HepG2 (cell line): ENCODE results near the gene SERTAD2. TPM values are rescaled to one million over a fixed set of nuclear protein-coding genes. Genes with fewer than 3 reads are reported as not detected.

Experiments
- GLI4 ChIP-seq: sonication (generic); formaldehyde crosslinking; IDR thresholded peaks from 2 replicates; pipeline ENCODE4 v1.5.1; 2020; ENCODE audit warnings: missing genetic modification reagents, mild to moderate bottlenecking, moderate library complexity, borderline replicate concordance
- MTF2 ChIP-seq: sonication (generic); formaldehyde crosslinking; IDR thresholded peaks from 2 replicates; pipeline ENCODE4 v1.5.0; 2020; ENCODE audit warnings: missing genetic modification reagents, borderline replicate concordance
- NR0B2 ChIP-seq: sonication (generic); formaldehyde crosslinking; IDR thresholded peaks from 2 replicates; pipeline ENCODE4 v1.4.0; 2020; ENCODE audit warnings: mild to moderate bottlenecking, missing genetic modification reagents
- POLR2AphosphoS5 ChIP-seq: IDR thresholded peaks from 2 replicates; pipeline ENCODE4 v1.6.1; 2012; ENCODE audit warnings: low read depth, low read length
- RBM22 ChIP-seq: fragments of 200-400 bp; formaldehyde crosslinking; optimal IDR thresholded peaks from 2 replicates; pipeline ENCODE3; 2017; ENCODE audit warnings: mild to moderate bottlenecking, low read length, moderate library complexity
- RNF219 ChIP-seq: sonication (generic); formaldehyde crosslinking; IDR thresholded peaks from 2 replicates; pipeline ENCODE4 v1.5.0; 2020; ENCODE audit warnings: mild to moderate bottlenecking, missing genetic modification reagents
- SIX4 ChIP-seq: sonication (generic); formaldehyde crosslinking; IDR thresholded peaks from 2 replicates; pipeline ENCODE4 v1.4.0; 2020; ENCODE audit warnings: missing genetic modification reagents
- SKIL ChIP-seq: sonication (generic); formaldehyde crosslinking; IDR thresholded peaks from 2 replicates; pipeline ENCODE4 v1.8.0; 2022; ENCODE audit warnings: missing genetic modification reagents, mild to moderate bottlenecking, moderate library complexity, borderline replicate concordance
- SOX5 ChIP-seq: IDR thresholded peaks from 2 replicates; pipeline ENCODE4 v1.6.1; 2016; ENCODE audit warnings: borderline replicate concordance
- ZBED4 ChIP-seq: sonication (generic); formaldehyde crosslinking; IDR thresholded peaks from 2 replicates; pipeline ENCODE4 v1.4.0; 2020; ENCODE audit warnings: missing genetic modification reagents, borderline replicate concordance
- ZNF263 ChIP-seq: sonication (generic); formaldehyde crosslinking; IDR thresholded peaks from 2 replicates; pipeline ENCODE4 v1.4.0; 2020; ENCODE audit warnings: missing genetic modification reagents
- ZNF326 ChIP-seq: sonication (generic); formaldehyde crosslinking; IDR thresholded peaks from 2 replicates; pipeline ENCODE4 v1.4.0; 2020; ENCODE audit warnings: missing genetic modification reagents, borderline replicate concordance
- ZNF414 ChIP-seq: sonication (generic); formaldehyde crosslinking; IDR thresholded peaks from 2 replicates; pipeline ENCODE4 v1.5.0; 2020; ENCODE audit warnings: missing genetic modification reagents
- ZNF512 ChIP-seq: sonication (generic); formaldehyde crosslinking; IDR thresholded peaks from 2 replicates; pipeline ENCODE4 v1.4.0; 2020; ENCODE audit warnings: mild to moderate bottlenecking, missing genetic modification reagents
- ZNF674 ChIP-seq: sonication (generic); formaldehyde crosslinking; IDR thresholded peaks from 2 replicates; pipeline ENCODE4 v1.5.0; 2020; ENCODE audit warnings: low read depth, mild to moderate bottlenecking, missing genetic modification reagents
- ZNF816 ChIP-seq: sonication (generic); formaldehyde crosslinking; IDR thresholded peaks from 2 replicates; pipeline ENCODE4 v1.8.0; 2022; ENCODE audit warnings: missing genetic modification reagents, mild to moderate bottlenecking, borderline replicate concordance
- polyA plus RNA-seq, 8 experiments: library from polyadenylated mRNA; depleted of rRNA in 3 of 8; stranded (reverse) in 7 of 8; unstranded in 1 of 8; fragments of >200 nt; fragmentation: Illumina TruSeq in 4 of 8; extraction: Trizol in 4 of 8; gene quantifications; 2 replicates each; pipeline versions ENCODE4 v1.2.1 to v1.2.3, GENCODE V29; 2011 to 2016; ENCODE audit warnings: low read depth in 4 of 8, missing spikeins in 1 of 8, mixed read lengths in 1 of 8; ENCODE audit not compliant: insufficient read depth in 1 of 8
- total RNA-seq, 5 experiments: library from RNA; depleted of rRNA; stranded (reverse); fragments of >200 nt; fragmentation: Illumina TruSeq; extraction: Trizol; gene quantifications; 2 replicates each; pipeline ENCODE4 v1.2.3, GENCODE V29; 2016; ENCODE audit warnings: low read depth in 1 of 5

SERTAD2 gene
- total and polyA plus RNA-seq, 2 of the 13 experiments (the other 11 are each of a cell fraction or from before 2014, with no cell fraction given) = 6.7 to 22.6 TPM

- TF ChIP-seq MTF2 (CRISPR knock-in tag) (peak; percentile 43; the same call in 1 of the 2 replicates), ZBED4 (CRISPR knock-in tag) (peak; percentile 91; the same call in 1 of the 2 replicates), ZNF263 (CRISPR knock-in tag) (no peak), SKIL (peak; percentile 32; the same call in 1 of the 2 replicates), SOX5 (no peak), GLI4 (CRISPR knock-in tag) (no peak), POLR2AphosphoS5 (no peak), NR0B2 (peak; percentile 45; the same call in 1 of the 2 replicates), ZNF512 (CRISPR knock-in tag) (no peak), SIX4 (CRISPR knock-in tag) (no peak), ZNF674 (CRISPR knock-in tag) (no peak), ZNF816 (no peak), ZNF326 (CRISPR knock-in tag) (no peak), RNF219 (CRISPR knock-in tag) (no peak), RBM22 (no peak), ZNF414 (no peak; the same call in 1 of the 2 replicates)
These were observed 47.0 kb downstream of the SERTAD2 start (continued) for GRCh38 chr2:64606479-64607363.
